GM12801 (cell line): ENCODE measurements around the gene TAGLN.

ENCODE experiments used
- TF ChIP-seq, protein P1 (sequence below): IDR thresholded peaks from one replicate; pipeline ENCODE4 v1.5.1; 2011; ENCODE audit warnings: control low read depth; ENCODE audit not compliant: insufficient read length; ENCODE audit errors: extremely low read depth

TAGLN gene

DNA sequence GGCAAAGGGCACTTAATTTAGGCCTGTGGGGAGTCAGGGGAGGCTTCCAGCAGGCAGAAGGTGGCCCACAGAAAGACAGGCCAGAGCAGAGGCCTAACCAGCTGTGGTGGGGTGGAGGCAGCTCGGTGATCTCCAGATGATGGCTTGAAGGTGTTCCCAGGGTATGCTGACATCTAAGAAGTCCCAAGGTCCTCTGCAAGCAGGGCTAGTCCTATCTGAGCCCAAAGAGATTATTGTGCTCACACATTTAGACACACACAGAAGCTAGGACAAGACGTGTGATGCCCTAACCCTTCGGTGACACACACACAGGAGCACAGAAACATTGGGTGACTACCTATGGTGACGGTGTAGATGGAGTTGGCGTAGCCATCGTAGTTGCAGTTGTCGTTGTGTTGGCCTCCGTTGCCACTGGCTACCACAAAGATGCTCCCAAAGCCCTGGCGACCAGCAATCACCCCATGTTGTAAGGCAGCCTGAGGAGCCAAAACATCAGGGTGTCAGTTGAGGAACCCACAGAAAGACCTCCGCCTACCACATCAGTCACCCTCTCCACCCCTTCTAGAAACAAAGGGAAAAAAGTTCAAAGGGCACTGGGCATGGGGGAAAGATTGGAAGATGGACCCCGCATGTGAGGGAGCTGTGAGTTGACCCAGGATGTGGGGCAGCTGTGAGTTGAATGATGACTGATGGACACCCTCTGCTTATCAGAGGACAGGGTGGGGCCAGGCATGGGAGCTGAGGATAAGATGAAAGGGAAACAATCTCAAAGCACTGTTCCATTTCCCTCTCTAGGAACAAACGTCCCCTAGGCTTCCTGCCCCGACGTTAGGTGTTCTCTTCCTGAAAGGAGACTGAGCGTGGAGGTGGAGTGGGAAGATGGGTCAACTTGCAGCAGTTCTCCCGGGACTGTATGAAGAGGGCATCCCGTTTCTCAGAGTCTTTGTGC is 24.8 kb downstream of the TAGLN start:
- TF ChIP-seq, protein P1, sequence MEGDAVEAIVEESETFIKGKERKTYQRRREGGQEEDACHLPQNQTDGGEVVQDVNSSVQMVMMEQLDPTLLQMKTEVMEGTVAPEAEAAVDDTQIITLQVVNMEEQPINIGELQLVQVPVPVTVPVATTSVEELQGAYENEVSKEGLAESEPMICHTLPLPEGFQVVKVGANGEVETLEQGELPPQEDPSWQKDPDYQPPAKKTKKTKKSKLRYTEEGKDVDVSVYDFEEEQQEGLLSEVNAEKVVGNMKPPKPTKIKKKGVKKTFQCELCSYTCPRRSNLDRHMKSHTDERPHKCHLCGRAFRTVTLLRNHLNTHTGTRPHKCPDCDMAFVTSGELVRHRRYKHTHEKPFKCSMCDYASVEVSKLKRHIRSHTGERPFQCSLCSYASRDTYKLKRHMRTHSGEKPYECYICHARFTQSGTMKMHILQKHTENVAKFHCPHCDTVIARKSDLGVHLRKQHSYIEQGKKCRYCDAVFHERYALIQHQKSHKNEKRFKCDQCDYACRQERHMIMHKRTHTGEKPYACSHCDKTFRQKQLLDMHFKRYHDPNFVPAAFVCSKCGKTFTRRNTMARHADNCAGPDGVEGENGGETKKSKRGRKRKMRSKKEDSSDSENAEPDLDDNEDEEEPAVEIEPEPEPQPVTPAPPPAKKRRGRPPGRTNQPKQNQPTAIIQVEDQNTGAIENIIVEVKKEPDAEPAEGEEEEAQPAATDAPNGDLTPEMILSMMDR, result no peak

DNA sequence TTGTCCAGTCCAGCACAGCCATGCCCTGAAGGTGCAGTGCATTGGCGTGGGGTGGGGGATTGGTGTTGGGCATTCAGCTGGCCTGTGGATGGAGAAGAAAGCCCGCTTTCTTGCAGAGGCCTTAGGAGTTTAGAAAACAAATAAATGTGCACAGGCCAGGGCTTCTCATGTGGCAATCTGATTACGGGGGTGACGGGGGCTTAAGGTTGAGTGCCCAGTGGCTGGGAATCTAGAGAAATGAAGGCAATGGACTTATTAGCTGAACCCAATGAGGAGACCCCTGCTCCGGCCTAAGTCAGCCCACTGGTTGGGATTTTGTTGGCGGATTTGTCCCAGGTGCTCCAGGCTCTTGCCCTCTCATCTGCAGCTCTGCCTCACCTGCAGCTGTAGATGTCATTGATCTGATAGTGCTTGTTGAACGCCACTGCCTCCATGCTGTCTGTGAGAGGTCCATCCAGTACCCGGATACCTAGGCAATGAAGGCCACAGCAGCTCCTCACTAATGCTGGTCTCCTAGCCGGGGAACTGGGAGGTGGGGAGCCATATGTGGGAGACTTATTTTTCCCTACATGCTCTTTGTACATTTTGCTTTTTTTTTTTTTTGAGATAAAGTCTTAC is 26.5 kb downstream of the TAGLN start:
- TF ChIP-seq, protein P1, result no peak

DNA sequence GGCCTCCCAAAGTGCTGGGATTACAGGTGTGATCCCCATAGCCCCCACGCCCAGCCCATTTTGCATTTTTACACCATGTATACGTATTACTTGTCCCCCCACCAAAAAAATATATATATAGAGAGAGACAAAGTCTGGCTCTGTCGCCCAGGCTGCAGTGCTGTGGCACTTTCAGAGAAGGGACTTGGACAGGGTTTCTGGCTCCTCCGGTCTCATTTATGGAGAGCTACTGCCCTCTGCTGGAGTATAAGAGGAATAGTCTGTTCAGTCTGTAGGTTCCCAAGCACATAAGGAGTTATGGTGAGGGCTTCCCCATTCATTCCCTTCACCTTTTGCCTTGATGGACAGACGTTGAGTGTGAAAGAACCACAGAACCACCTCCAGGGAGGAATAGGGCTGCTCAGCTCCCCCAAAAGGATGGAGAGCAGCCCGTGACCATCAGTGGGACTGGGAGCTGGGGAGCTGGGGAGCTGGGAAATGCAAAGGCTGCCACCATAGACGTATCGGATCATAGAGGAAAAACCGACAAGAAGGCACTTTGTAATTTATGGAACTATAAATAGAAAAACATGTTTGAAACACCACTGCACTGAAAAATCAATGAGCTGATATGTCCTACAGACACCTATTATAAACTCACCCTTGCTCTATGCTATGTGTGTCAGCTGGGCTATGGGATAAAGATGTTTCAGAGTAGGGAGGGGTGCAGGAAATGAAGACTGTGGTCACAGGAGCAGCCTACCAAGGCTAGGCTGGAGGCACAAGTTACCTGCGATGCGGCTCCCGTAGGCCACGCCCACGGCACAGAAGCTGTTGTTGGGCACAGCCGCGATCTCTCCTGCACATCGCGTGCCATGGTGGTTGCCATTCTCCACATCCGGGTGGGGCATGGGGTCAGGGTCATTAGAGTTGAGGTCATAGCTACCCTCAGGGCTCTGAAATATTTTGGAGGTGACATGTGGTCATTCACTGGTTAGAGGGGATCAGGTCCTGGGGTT is 27.5 kb downstream of the TAGLN start:
- TF ChIP-seq, protein P1, result no peak

DNA sequence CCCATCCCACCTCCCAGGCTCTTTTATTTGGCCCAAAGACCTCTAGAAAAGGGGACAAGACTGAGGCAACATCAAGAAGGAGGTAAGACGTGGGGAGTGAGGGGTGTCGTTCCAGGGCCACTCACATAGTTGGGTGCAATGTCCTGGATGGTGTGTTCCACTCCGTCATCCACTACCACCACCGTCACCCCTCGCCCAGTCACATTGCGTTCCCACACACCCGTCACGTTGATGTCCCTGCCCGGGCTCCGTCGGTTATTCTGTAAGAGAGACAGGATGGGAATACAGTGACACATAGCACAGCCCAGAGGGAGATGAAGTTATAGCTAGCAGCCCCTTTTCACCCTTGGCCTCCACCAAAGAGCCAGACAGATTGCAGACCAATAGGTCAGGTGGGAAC is 28.9 kb downstream of the TAGLN start:
- TF ChIP-seq, protein P1, result no peak

DNA sequence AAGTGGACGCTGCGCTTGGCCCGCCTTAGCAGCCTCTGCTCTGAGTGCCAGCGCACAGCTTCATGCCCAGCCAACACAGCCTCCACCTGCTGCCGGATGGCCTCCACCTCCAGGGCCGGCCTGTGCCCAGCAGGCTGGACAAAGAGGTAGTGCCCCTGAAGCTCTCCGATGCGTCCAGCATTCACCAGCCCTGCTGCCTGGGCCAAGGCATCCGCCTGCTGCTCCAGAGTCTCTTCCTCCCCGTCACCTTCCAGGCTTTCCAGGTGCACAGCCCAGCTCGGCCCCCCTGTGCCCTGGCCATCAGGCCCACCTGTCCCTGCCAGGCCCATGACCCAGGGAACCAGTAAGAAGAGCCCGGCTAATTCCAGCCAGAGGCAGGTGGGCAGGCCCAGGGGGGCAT is 30.2 kb downstream of the TAGLN start:
- TF ChIP-seq, protein P1, result no peak

DNA sequence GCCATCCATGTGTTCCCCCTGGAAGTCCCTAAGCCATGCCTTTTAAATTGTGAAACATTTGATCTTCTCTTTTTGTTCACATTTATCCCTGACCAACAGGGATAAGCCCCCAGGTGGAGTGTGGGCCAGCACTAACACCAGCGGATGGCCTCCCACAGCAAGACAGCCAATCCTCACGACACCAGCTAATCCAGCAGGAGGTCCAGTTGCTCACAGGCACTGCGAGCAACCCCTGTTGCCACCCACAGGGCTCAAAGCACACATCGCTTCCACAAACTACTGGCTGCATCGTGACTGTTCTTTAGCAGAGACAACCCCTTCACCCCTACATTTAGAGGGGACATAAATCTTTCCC is 30.7 kb downstream of the TAGLN start:
- TF ChIP-seq, protein P1, result no peak

DNA sequence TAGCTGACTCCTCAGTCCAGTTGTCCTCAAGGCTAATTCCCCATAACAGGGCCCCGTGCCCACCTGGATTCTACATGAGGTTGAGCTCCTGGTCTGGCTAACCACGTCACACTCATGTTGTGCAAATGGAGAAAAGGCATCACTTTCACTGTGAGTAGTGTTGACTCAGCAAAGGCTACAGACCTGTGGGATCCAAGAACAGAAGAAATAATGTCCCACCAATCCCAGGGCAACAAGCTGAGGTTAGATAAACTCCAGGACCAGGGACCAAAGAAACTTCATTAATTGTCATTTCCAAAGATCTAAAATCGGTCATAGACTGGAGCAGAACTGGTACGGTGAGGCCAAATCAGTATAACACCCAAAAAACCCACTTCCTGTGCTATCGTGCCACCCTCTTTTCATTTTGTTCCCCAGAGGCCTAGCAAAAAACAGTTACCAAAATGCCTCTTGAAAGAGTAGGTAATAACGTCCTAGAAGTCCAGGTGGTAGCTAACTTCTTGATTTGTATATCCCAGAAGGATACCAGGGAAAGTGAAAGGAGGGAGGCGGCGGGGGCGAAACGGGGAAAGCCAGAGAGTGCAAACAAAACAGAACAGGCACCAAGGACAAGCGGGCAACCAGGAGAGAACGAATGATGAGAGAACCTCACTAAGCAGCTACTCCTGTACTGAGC is 31.3 kb downstream of the TAGLN start:
- TF ChIP-seq, protein P1, result no peak
